ENCODE results near the gene TSHZ1.

Gene TSHZ1

DNA sequence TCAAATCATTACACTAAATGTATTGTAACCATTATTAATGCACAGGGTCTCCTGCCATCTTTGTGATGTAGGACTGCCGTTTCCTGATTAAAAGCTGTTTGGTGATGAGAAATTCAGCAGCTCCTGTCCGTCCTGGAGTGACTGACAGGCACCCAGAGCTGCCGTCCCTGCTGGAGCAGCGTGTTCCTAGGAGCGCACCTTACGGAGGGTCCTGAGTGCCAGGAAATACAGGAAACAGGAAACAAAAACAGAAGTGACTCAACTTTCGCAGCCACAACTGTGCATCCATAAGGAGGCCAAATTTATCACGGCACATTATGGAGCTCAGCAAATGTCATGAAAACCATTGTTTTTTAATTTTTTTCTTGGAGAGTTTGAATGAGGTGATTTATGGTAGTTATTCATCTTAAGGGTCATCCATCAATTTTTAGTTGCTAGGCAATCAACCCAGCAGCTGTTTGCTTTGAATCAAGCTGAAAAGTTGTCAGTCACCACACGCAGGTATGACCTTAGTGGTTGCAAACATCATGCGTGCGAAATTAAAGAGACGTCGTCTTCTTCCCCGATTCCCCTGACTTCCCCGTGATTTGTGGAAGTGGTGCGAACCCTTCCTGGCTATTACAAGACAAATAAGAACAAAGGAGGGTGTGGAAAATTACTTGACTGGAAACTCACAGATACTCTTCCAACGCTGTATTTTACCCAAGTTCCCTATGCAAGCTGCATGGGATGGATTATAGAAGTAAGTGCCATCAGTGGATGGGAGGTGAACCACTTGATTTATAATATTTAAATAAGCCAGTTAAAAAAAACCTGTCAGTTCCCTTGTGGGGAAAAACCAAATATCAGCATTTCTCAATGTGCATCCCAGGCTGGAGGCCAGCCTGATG is 19.8 kb downstream of the TSHZ1 start:
- ChIA-PET CTCF (interaction anchor here (0.9 to 1.3 kb wide), 2 partner anchors 10 to 30 kb away, joined by 3 to 4 read pairs; no protein-coding TSS in a partner anchor), POLR2A (no interaction called here)
- TF ChIP-seq, protein P1, sequence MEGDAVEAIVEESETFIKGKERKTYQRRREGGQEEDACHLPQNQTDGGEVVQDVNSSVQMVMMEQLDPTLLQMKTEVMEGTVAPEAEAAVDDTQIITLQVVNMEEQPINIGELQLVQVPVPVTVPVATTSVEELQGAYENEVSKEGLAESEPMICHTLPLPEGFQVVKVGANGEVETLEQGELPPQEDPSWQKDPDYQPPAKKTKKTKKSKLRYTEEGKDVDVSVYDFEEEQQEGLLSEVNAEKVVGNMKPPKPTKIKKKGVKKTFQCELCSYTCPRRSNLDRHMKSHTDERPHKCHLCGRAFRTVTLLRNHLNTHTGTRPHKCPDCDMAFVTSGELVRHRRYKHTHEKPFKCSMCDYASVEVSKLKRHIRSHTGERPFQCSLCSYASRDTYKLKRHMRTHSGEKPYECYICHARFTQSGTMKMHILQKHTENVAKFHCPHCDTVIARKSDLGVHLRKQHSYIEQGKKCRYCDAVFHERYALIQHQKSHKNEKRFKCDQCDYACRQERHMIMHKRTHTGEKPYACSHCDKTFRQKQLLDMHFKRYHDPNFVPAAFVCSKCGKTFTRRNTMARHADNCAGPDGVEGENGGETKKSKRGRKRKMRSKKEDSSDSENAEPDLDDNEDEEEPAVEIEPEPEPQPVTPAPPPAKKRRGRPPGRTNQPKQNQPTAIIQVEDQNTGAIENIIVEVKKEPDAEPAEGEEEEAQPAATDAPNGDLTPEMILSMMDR (IDR thresholded peaks at IDR 0.05; ENCODE audit: control extremely low read depth, extremely low read depth, low read depth, missing control alignments), result no peak
- no peak for DNase-seq (ENCODE audit: extremely low spot score)

DNA sequence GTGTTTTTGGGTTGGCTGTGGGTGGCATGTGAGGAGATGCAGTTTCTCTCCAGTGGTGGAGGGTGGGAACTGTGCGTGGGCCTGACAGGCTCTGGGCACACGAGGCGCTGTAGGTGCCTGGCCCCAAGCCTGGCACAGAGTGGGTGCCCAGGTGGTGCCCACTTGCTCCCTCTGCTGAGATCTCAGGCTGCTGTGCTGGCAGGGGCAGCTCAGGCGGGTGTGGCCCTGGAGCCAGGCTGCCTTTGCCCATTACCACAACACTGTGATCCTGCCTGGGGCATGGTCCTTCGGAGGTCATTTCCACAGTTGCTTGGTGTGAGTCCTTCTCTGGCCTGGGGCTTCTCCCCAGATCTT is 20.4 kb downstream of the TSHZ1 start:
- no peak for DNase-seq (ENCODE audit: extremely low spot score)
- ChIA-PET POLR2A (no interaction called here), CTCF (no interaction called here)
- TF ChIP-seq, protein P1 (IDR thresholded peaks at IDR 0.05; ENCODE audit: control extremely low read depth, extremely low read depth, low read depth, missing control alignments), result no peak

DNA sequence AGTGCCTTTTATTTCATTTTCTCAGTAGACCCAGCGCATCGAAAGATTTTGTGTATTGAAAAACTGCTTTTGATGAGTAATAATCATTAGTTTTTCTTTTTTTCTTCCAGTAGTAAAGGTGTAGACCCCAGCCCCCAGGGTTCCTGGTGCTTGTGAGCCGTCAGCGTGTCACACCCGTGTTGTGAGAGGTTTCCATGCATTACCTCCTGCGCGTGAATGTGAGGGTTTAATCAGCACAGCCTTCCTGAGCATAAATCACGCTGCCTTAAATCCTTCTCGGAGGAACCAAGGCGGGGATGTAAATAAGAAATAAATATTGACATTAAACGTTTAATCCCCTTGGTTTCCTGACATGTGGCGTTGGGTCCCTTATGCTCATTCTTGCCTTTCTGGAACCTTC is 24.3 kb downstream of the TSHZ1 start:
- TF ChIP-seq, protein P1 (IDR thresholded peaks at IDR 0.05; ENCODE audit: control extremely low read depth, extremely low read depth, low read depth, missing control alignments), result no peak
- POLR2A ChIA-PET, result no interaction called here
- CTCF ChIA-PET, result interaction anchor here (1.3 kb wide), 1 partner anchor 9 kb away, joined by 4 read pairs; no protein-coding TSS in a partner anchor
- DNase-seq (ENCODE audit: extremely low spot score), result no peak

DNA sequence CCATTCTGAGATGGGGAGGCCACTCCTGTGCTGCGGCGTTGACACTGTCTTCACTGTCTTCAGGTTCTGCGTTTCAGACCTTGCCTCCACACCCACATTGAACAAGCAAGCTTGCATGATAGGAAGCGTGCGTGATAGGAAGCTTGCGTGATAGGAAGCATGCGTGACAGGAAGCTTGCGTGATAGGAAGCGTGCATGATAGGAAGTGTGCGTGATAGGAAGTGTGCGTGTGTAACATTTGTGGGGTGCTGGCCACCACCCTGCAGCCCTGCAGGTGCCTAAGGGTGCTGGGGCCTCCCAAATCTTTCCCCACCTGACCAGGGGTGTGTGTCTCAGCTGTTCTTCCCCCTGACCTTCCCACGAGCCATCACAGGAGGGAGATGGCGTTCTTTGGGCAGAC is 25.3 kb downstream of the TSHZ1 start:
- no peak for DNase-seq (ENCODE audit: extremely low spot score)
- ChIA-PET POLR2A (no interaction called here), CTCF (interaction anchor here (1.3 kb wide), 1 partner anchor 10 kb away, joined by 4 read pairs; no protein-coding TSS in a partner anchor)
- TF ChIP-seq, protein P1 (IDR thresholded peaks at IDR 0.05; ENCODE audit: control extremely low read depth, extremely low read depth, low read depth, missing control alignments), result no peak

DNA sequence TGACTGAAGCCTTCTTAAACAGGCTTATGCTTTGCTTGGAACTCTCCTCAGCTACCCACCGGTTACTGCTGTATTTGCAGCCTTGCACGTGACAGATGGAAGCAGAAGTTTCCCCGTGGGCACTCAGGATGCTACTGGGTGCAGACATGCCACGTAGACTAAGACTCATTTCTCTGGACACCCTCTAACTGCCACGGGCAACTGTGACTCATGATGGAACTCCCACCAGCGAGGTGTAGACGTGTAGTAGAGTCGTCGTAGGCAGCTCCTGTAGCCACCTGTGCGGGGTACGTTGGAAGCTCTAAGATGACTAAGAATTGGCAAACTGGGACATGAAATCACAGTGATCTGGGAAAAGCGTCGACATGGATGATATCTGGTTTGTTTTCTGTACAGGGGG is 27.5 kb downstream of the TSHZ1 start:
- TF ChIP-seq, protein P1 (IDR thresholded peaks at IDR 0.05; ENCODE audit: control extremely low read depth, extremely low read depth, low read depth, missing control alignments), result no peak
- CTCF ChIA-PET, result interaction anchor here (1.2 kb wide), 1 partner anchor 47 kb away, joined by 3 read pairs; no protein-coding TSS in a partner anchor
- DNase-seq (ENCODE audit: extremely low spot score), result no peak
- POLR2A ChIA-PET, result no interaction called here

DNA sequence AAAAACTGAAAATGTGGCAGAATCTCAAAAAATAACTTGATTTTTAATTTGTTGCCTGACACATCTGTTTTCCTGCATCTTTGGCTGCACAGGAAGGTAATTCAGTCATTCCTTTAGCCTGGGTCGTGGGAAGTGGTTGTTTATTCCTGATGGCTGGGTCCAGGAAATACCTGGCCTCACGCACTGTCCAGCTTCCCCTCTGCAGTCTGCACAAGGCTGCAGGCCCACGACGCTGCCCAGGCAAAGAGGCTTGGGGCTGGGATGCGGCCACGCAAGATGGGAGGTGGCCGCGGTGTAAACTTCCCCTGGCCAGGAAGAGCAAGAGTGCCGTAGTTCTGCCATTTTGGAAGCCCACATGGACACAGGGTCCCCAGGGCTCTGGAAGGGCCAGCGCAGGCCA is 28.2 kb downstream of the TSHZ1 start:
- TF ChIP-seq, protein P1 (IDR thresholded peaks at IDR 0.05; ENCODE audit: control extremely low read depth, extremely low read depth, low read depth, missing control alignments), result no peak
- POLR2A ChIA-PET, result no interaction called here
- DNase-seq (ENCODE audit: extremely low spot score), result no peak
- CTCF ChIA-PET, result interaction anchor here (1.2 kb wide), 1 partner anchor 48 kb away, joined by 3 read pairs; no protein-coding TSS in a partner anchor

Data from GM10248 (cell line).